HG03097 (cell line): Measurements from ENCODE around the gene RNF141.

Experiments used
- ATAC-seq: cut with Tn5 transposase; IDR thresholded peaks from one replicate; pipeline ENCODE4 v1.9.1; 2021; ENCODE audit not compliant: unreplicated experiment, low FRiP score

The RNF141 gene

DNA sequence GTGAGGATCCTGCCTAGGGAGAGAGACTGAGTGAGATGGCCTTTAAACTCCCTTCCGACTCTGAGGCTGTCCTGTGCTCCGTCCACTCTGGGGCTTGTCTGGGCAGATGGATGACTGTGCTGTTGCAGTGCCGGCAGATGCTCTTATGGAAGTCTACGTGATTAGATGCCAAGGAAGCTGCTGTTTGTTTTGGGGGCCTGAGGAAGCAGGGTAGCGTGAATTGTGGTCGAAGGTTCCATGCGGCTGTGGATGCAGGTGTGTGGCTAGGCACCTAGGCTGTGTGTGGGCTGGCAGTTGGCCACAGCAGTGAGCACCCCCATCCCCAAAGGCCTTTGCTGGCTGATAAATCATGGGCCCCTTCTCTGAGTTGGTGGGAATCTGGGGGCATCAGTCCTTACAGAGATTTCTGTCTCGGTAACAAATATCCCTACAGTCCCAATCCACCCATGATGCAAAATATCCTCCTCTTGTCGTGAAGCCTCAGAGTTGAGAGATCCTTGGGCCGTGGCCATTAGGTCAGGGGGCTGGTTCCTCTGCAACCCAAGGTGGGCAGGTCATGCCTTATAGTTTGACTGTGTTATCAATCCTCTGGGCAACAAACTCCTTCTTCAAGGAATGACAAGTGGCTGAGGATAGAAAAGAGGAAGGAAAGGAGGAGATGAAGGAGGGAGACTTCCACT lies 54.7 kb downstream of the RNF141 start:
- no peak for ATAC-seq

DNA sequence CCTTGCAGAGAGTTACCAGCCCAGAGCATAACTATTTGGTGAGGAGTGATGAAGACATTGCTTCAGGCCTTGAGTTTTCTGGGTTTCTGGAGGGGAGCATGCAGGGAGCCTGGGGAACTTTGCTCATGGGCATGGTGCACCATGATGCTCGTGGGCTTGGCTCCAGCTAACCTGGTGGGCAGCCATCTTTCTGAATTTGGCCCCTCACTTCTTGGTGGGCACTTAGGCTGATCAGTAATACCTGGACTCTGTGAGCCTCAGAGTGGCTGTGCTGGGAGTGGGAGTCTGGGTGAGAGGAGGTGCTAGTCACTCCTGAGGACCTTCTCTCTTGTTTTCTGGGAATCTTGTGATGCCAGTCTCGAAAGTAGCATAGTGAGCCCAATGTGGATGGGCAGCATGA lies 55.3 kb downstream of the RNF141 start:
- ATAC-seq: no peak

- ATAC-seq: no peak
These were observed 56.4 kb downstream of the RNF141 start for GRCh38 chr11:10484461-10485180.

GRCh38 chr11:10483584-10483983 lies 57.4 kb downstream of the RNF141 start:
- no peak for ATAC-seq

DNA sequence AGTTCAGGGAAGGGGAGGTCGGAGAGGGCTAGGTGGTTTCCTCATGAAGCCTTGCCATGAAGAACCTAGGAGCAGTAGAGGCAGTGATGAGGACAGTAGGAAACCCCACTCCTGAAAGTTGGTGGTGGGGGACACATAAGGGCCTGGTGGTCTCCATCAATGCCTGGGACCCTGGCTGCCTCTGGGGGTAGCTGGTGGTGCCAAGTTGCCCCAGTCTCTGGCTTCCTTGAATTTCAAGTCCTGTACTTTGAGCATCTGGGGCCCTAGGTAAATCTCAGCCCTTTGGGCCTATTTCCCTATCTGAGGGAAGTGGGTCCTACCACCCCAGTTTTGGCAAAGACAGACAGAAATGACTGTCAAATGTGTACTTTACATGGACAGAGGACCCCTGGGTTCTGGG lies 57.8 kb downstream of the RNF141 start:
- ATAC-seq: no peak

- no peak for ATAC-seq
These were observed 59.2 kb downstream of the RNF141 start for GRCh38 chr11:10481560-10482349.

- no peak for ATAC-seq
These were observed 60.2 kb downstream of the RNF141 start for GRCh38 chr11:10480760-10481159.

GRCh38 chr11:10480026-10480425 lies 61.0 kb downstream of the RNF141 start:
- ATAC-seq: no peak

DNA sequence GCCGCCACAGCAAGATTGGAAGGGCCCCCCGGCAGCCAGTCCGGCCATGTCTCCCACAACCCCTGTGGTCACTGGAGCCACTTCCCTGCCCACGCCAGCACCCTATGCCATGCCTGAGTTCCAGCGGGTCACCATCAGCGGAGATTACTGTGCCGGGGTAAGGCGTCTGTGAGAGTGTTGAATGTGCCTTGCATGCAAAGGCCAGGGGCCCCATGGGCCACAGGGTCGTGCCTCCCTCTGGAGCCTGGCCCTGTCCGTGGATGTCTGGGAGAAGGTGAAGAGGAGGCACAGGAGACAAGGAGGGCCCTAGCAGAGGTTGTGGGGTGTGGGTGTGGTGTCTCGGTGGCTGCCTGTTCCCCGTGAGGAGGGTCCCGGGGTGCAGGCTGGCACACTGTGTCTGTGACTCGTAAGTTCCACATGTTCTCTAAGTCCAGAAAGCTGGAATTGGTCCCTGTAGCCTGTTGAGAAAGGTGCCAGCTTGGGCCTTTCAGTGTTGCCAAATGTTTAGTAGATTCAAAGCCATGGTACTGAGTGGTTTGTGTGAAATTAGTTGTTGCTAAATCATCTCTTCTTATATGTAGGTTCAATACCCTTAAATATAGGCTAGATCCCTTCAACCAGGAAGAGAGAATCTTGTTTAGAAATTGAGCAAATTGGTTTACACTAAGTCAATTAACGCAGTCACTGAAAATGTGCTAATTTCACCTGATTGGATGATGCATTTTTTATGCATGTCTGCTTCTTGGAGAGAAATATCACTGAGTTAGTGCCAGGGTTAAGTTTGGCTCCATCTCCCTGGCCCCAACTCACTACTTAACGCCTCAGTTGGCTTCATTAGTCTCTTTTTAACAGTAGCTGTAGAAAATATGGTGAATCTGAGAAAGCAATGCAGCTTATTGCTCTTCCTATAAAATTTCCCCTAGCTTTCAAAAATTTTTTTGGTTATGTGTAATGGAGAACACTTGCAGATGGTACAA lies 62.1 kb downstream of the RNF141 start:
- no peak for ATAC-seq

DNA sequence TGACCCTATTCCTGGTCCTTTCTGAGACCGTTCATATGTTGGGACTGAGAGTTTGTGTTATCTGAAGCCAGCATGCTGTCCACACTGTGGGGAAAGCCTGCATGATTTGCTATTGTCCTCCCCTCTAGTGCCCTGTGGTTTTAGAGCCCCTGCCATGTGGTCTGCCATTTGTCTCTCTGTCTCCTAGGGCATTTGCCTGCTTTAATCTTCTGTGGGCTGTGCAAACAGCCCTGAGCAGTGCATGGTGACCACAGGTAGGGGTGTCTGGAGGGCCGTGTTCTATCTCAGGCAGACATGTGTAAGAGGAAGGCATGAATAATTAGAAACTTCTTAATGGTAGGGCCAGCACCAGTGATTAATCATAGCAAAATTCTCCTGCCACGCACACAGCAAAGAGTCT lies 62.9 kb downstream of the RNF141 start:
- no peak for ATAC-seq

GRCh38 chr11:10477690-10478046 lies 63.3 kb downstream of the RNF141 start:
- no peak for ATAC-seq

GRCh38 chr11:10476927-10477689 lies 63.9 kb downstream of the RNF141 start:
- no peak for ATAC-seq

- ATAC-seq: no peak
These were observed 64.6 kb downstream of the RNF141 start for GRCh38 chr11:10476342-10476741.

GRCh38 chr11:10474551-10474950 lies 66.4 kb downstream of the RNF141 start:
- ATAC-seq: no peak

DNA sequence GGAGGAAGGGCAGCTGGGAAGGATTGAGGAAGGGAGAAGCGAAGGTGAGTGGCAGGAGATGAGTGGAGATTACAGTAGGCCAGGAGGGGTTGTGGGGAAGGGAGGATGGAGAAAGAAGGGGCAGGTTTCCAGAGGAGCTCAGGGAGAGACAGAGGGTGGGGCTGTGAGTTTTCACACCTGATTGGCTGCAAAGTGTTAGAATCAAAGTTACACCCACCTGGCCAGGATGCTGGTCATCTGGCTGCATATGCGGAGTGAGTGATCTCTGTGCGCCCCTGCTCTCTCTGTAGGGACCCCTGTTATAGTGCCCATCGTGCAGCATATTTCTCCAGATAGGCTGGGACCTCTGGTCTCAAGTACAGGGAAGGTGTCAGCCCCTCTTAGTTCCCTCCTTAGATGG lies 67.6 kb downstream of the RNF141 start:
- no peak for ATAC-seq

GRCh38 chr11:10462746-10463300 lies 78.2 kb downstream of the RNF141 start:
- no peak for ATAC-seq
